Endodermal cell (in vitro differentiated cells): Measurements from ENCODE around the gene DLK1. TPM values are rescaled to one million over a fixed set of nuclear protein-coding genes. Genes with fewer than 3 reads are reported as not detected.
A peak's percentile ranks its signal among the peaks of the same experiment; 100 is the strongest.

Experiments
- DNase-seq: peaks from one replicate; pipeline ENCODE4 v3.0.0-alpha.2; 2017
- H3K27ac ChIP-seq: 2 replicates; pipeline ENCODE4 v1.5.1; 2013; ENCODE audit warnings: mild to moderate bottlenecking, low read depth, low read length, moderate library complexity
- H3K27me3 ChIP-seq: 2 replicates; pipeline ENCODE4 v1.6.1; 2013; ENCODE audit warnings: mild to moderate bottlenecking, low read length, moderate library complexity; ENCODE audit not compliant: insufficient read depth, control insufficient read depth, poor library complexity, severe bottlenecking
- H3K36me3 ChIP-seq: 2 replicates; pipeline ENCODE4 v1.7.0; 2013; ENCODE audit warnings: mild to moderate bottlenecking, low read length, moderate library complexity; ENCODE audit not compliant: control insufficient read depth, insufficient read depth
- H3K4me1 ChIP-seq: one replicate; pipeline ENCODE4 v1.7.0; 2013; ENCODE audit warnings: low read length; ENCODE audit not compliant: control insufficient read depth, insufficient read depth
- H3K4me3 ChIP-seq: 2 replicates; pipeline ENCODE4 v1.5.1; 2013; ENCODE audit warnings: mild to moderate bottlenecking, low read length, moderate library complexity
- H3K9ac ChIP-seq: 2 replicates; pipeline ENCODE4 v1.6.1; 2013; ENCODE audit warnings: mild to moderate bottlenecking, low read length, moderate library complexity; ENCODE audit not compliant: poor library complexity, severe bottlenecking; ENCODE audit errors: extremely low read depth
- H3K9me3 ChIP-seq: 2 replicates; pipeline ENCODE4 v1.6.1; 2013; ENCODE audit warnings: mild to moderate bottlenecking, low read length, moderate library complexity; ENCODE audit not compliant: control insufficient read depth
- H3K27ac Mint-ChIP-seq: 2 replicates; pipeline ENCODE4 v1.8.0; 2020; ENCODE audit warnings: mixed read lengths
- H3K27me3 Mint-ChIP-seq: 2 replicates; pipeline ENCODE4 v1.8.0; 2021; ENCODE audit warnings: mild to moderate bottlenecking, mixed read lengths; ENCODE audit not compliant: insufficient read depth
- H3K36me3 Mint-ChIP-seq: 2 replicates; pipeline ENCODE4 v1.8.0; 2020; ENCODE audit warnings: low read depth, mixed read lengths
- H3K4me1 Mint-ChIP-seq: 2 replicates; pipeline ENCODE4 v1.8.0; 2020; ENCODE audit warnings: mixed read lengths
- H3K4me3 Mint-ChIP-seq: 2 replicates; pipeline ENCODE4 v1.8.0; 2020; ENCODE audit warnings: mild to moderate bottlenecking, moderate library complexity, mixed read lengths
- H3K9me3 Mint-ChIP-seq: 2 replicates; pipeline ENCODE4 v1.8.0; 2020; ENCODE audit warnings: mild to moderate bottlenecking, mixed read lengths
- WGBS, 2 experiments: methylation state at CpG; one replicate each; pipeline versions ENCODE4 v1.1.5 to v1.1.7; 2013; ENCODE audit warnings: missing lambda C conversion rate in 2 of 2, mixed read lengths in 1 of 2; ENCODE audit not compliant: insufficient coverage in 1 of 2, insufficient read length in 1 of 2; 5-methylcytosine and 5-hydroxymethylcytosine counted together
- total RNA-seq, 2 donors: library from RNA; stranded (reverse); fragmentation: NEBNext Ultra II Directional in 1 of 2; extraction: Animal tissue kit (Norgen Biotek cat#: 25700) in 1 of 2; gene quantifications; 2 replicates in 1 of 2; 3 replicates in 1 of 2; pipeline ENCODE4 v1.2.1, GENCODE V29; 2021
- TF ChIP-seq, protein P1 (sequence below): fragments of 200-600 bp; sonication (generic); conservative IDR thresholded peaks from 2 replicates; pipeline ENCODE4 v1.5.0; 2021; ENCODE audit warnings: antibody characterized with exemption, mild to moderate bottlenecking

DLK1 gene
- total RNA-seq, 2 donors from 2014 or later, result 78.3 to 117 TPM

DNA sequence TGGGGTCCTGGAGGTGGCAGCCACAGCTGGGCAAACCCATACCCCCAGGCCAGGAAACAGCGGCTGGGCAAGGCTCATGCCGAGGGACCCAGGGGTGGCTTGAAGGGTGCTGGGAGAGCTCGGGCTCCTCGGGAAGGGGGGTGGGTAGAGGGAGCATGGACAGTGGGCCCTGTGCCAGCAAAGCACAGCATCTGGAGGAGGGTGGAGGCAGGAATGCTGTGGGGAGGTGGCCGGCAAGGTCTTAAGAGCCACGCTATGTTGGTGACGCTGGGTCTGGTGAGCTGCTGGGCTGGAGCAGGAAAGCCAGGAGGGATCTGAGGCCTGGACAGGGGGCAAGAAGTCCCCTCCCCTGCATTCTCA lies 48.2 kb upstream of the DLK1 start:
- no peaks in the 10 kb centered on the region for H3K36me3 Mint-ChIP-seq
- H3K27me3 Mint-ChIP-seq, result peaks cover 2% of the 10 kb centered on the region
- TF ChIP-seq, protein P1, sequence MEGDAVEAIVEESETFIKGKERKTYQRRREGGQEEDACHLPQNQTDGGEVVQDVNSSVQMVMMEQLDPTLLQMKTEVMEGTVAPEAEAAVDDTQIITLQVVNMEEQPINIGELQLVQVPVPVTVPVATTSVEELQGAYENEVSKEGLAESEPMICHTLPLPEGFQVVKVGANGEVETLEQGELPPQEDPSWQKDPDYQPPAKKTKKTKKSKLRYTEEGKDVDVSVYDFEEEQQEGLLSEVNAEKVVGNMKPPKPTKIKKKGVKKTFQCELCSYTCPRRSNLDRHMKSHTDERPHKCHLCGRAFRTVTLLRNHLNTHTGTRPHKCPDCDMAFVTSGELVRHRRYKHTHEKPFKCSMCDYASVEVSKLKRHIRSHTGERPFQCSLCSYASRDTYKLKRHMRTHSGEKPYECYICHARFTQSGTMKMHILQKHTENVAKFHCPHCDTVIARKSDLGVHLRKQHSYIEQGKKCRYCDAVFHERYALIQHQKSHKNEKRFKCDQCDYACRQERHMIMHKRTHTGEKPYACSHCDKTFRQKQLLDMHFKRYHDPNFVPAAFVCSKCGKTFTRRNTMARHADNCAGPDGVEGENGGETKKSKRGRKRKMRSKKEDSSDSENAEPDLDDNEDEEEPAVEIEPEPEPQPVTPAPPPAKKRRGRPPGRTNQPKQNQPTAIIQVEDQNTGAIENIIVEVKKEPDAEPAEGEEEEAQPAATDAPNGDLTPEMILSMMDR, result no peak
- Histone ChIP-seq H3K4me1 (peaks cover 14% of the 10 kb centered on the region), H3K36me3 (no peaks in the 10 kb centered on the region), H3K27me3 (no peaks in the 10 kb centered on the region), H3K4me3 (no peak overlapping the region), H3K27ac (no peak overlapping the region), H3K9me3 (no peaks in the 10 kb centered on the region), H3K9ac (no peak overlapping the region)
- 91 to 94% methylated on average over 6 to 7 of the region's 7 CpGs for WGBS, 2 experiments
- peaks cover 32% of the 10 kb centered on the region for H3K4me1 Mint-ChIP-seq
- no peak overlapping the region for H3K4me3 Mint-ChIP-seq
- DNase-seq, result no peak
- H3K27ac Mint-ChIP-seq, result no peak overlapping the region
- peaks cover 3% of the 10 kb centered on the region for H3K9me3 Mint-ChIP-seq

DNA sequence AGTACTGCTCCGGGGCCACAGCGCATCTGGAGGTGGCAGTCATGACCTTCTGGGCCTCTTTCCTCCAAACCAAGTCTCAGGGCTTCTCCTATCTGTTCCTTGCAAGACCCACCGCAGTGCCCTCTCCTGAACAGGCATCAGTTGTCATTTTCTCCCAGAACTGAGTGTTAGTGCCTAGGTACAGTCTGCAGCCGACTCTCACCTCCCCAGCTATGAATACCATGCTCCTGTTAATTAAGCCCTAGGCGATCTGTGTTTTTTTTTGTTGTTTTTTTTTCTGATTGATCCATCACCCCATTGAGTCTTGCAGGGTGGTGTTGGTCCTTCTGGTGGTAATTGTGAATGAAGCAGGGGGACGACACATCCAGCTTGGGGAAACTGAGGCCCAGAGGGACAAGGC lies 47.5 kb upstream of the DLK1 start:
- Mint-ChIP-seq H3K4me1 (peaks cover 25% of the 10 kb centered on the region), H3K4me3 (no peak overlapping the region), H3K27ac (no peak overlapping the region), H3K27me3 (peaks cover 2% of the 10 kb centered on the region), H3K9me3 (no peaks in the 10 kb centered on the region), H3K36me3 (no peaks in the 10 kb centered on the region)
- Histone ChIP-seq H3K9ac (no peak overlapping the region), H3K27me3 (no peaks in the 10 kb centered on the region), H3K27ac (no peak overlapping the region), H3K9me3 (no peaks in the 10 kb centered on the region), H3K36me3 (no peaks in the 10 kb centered on the region), H3K4me3 (no peak overlapping the region), H3K4me1 (peaks cover 14% of the 10 kb centered on the region)
- no peak for DNase-seq
- TF ChIP-seq, protein P1, result no peak
- 98 to 100% methylated on average over 4 to 6 of the region's 6 CpGs for WGBS, 2 experiments

DNA sequence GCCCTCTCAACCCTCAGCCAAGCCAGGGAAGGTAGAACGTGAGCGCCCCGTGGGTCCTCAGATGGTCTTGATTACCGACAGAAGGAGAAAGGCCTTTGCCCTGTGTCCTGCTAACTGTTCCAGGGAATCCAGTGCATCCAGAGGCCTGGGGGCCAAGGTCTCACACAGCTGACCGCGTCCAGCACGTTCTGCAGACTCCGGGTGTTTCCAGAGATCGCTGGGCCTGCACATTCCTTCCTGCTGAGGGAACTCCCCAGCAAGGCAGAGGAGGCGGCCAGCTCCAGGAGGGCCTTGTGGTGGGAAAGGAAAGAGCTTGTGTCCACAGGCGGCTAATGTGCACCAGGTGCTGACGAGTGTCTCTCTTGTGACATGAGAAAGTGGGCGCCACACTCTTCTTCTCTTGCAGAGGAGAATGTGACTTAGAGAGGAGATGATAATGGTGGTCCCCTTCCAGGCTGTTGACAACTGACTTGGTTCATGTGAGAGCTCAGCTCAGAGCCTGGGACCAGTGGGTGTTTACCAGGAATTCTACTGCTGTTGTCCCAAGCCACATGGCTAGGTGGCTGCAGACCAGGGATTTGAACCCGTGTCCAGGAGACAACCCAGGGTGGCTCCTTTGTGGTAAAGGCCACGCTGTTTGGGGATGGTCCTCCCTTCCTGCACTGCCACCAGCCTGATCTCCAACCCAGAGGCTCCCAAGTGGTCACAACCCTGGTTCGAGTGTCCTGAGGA lies 46.8 kb upstream of the DLK1 start:
- TF ChIP-seq, protein P1, result peak; percentile 22
- H3K36me3 Mint-ChIP-seq, result no peaks in the 10 kb centered on the region
- Histone ChIP-seq H3K9me3 (no peaks in the 10 kb centered on the region), H3K4me3 (no peak overlapping the region), H3K9ac (no peak overlapping the region), H3K4me1 (peaks cover 12% of the 10 kb centered on the region), H3K27ac (no peak overlapping the region), H3K27me3 (no peaks in the 10 kb centered on the region), H3K36me3 (no peaks in the 10 kb centered on the region)
- H3K9me3 Mint-ChIP-seq, result no peaks in the 10 kb centered on the region
- 92 to 93% methylated on average over 13 to 16 of the region's 16 CpGs for WGBS, 2 experiments
- H3K27ac Mint-ChIP-seq, result peak overlapping the region; percentile 66
- H3K4me3 Mint-ChIP-seq, result no peak overlapping the region
- DNase-seq, result no peak
- H3K4me1 Mint-ChIP-seq, result peaks cover 17% of the 10 kb centered on the region
- peaks cover 2% of the 10 kb centered on the region for H3K27me3 Mint-ChIP-seq
